WTC11 (cell line): ENCODE measurements around the gene CLMN.

Experiments used
- ATF1 ChIP-seq: sonication (generic); formaldehyde crosslinking; IDR thresholded peaks from 2 replicates; pipeline ENCODE4 v1.8.1; 2023; ENCODE audit warnings: mild to moderate bottlenecking, moderate library complexity, missing genetic modification reagents
- CREM ChIP-seq: sonication (generic); formaldehyde crosslinking; IDR thresholded peaks from 2 replicates; pipeline ENCODE4 v1.8.1; 2022; ENCODE audit warnings: mild to moderate bottlenecking, missing genetic modification reagents, moderate library complexity
- CTCF ChIP-seq: fragments of 200-600 bp; IDR thresholded peaks from 2 replicates; pipeline ENCODE4 v1.8.0; 2022; ENCODE audit warnings: antibody characterized with exemption
- ESRRA ChIP-seq: sonication (generic); formaldehyde crosslinking; IDR thresholded peaks from 2 replicates; pipeline ENCODE4 v1.8.1; 2022; ENCODE audit warnings: mild to moderate bottlenecking, missing genetic modification reagents, borderline replicate concordance
- HMGXB4 ChIP-seq: sonication (generic); formaldehyde crosslinking; IDR thresholded peaks from 2 replicates; pipeline ENCODE4 v1.8.1; 2023; ENCODE audit warnings: mild to moderate bottlenecking, moderate library complexity, missing genetic modification reagents
- JUN ChIP-seq: sonication (generic); formaldehyde crosslinking; IDR thresholded peaks from 2 replicates; pipeline ENCODE4 v1.8.0; 2023; ENCODE audit warnings: mild to moderate bottlenecking, missing genetic modification reagents
- KAT7 ChIP-seq: sonication (generic); formaldehyde crosslinking; IDR thresholded peaks from 2 replicates; pipeline ENCODE4 v1.8.1; 2023; ENCODE audit warnings: missing genetic modification reagents, mild to moderate bottlenecking, borderline replicate concordance
- MAX ChIP-seq: sonication (generic); formaldehyde crosslinking; IDR thresholded peaks from 2 replicates; pipeline ENCODE4 v1.8.0; 2022; ENCODE audit warnings: mild to moderate bottlenecking, missing genetic modification reagents
- NR2C2 ChIP-seq: sonication (generic); formaldehyde crosslinking; IDR thresholded peaks from 2 replicates; pipeline ENCODE4 v1.8.0; 2022; ENCODE audit warnings: mild to moderate bottlenecking, missing genetic modification reagents
- NR3C1 ChIP-seq: sonication (generic); formaldehyde crosslinking; conservative IDR thresholded peaks from 2 replicates; pipeline ENCODE4 v1.8.1; 2023; ENCODE audit warnings: low read depth, mild to moderate bottlenecking, missing genetic modification reagents
- PRRX2 ChIP-seq: fragments of 250-450 bp; sonication (Bioruptor Pico); IDR thresholded peaks from 2 replicates; pipeline ENCODE4 v1.8.0; 2021; ENCODE audit warnings: mild to moderate bottlenecking
- SP1 ChIP-seq: sonication (generic); formaldehyde crosslinking; conservative IDR thresholded peaks from 2 replicates; pipeline ENCODE4 v1.8.1; 2022; ENCODE audit warnings: missing genetic modification reagents
- ZNF138 ChIP-seq: sonication (generic); formaldehyde crosslinking; conservative IDR thresholded peaks from 2 replicates; pipeline ENCODE4 v1.8.1; 2022; ENCODE audit warnings: mild to moderate bottlenecking, moderate library complexity, missing genetic modification reagents

- no peak for TF ChIP-seq CTCF
- TF ChIP-seq CREM (CRISPR knock-in tag), result no peak
- TF ChIP-seq ATF1 (CRISPR knock-in tag), result no peak
- no peak for TF ChIP-seq NR2C2 (CRISPR knock-in tag)
- no peak for TF ChIP-seq HMGXB4
- TF ChIP-seq SP1, result no peak
- TF ChIP-seq MAX (CRISPR knock-in tag), result no peak
- TF ChIP-seq JUN, result no peak
- TF ChIP-seq PRRX2 (CRISPR knock-in tag), result no peak
- TF ChIP-seq KAT7 (CRISPR knock-in tag), result no peak
- no peak for TF ChIP-seq NR3C1 (CRISPR knock-in tag)
- no peak for TF ChIP-seq ZNF138 (CRISPR knock-in tag)
- no peak for TF ChIP-seq ESRRA (CRISPR knock-in tag)
These were observed 30.2 kb downstream of the CLMN start for GRCh38 chr14:95289323-95290010.
